BE2C (cell line): Measurements from ENCODE around the gene ARHGEF26.

Experiments used
- DNase-seq: peaks from one replicate; pipeline ENCODE4 v3.0.0-alpha.2; 2020
- H3K27me3 ChIP-seq: fragments of 250-450 bp; sonication (Bioruptor Pico); 2 replicates; pipeline ENCODE4 v1.5.1; 2020; ENCODE audit warnings: mild to moderate bottlenecking
- H3K36me3 ChIP-seq: fragments of 250-450 bp; sonication (Bioruptor Pico); 2 replicates; pipeline ENCODE4 v1.5.1; 2020; ENCODE audit warnings: mild to moderate bottlenecking
- H3K4me1 ChIP-seq: fragments of 250-450 bp; sonication (Bioruptor Pico); 2 replicates; pipeline ENCODE4 v1.5.1; 2020
- H3K4me3 ChIP-seq: 2 replicates; pipeline ENCODE4 v1.5.1; 2011; ENCODE audit warnings: low read depth, low read length
- H3K9me3 ChIP-seq: fragments of 250-450 bp; sonication (Bioruptor Pico); 2 replicates; pipeline ENCODE4 v1.5.1; 2020
- CTCF ChIP-seq: IDR thresholded peaks from 2 replicates; pipeline ENCODE4 v1.5.1; 2012; ENCODE audit warnings: mild to moderate bottlenecking, low read depth, low read length

The ARHGEF26 gene

GRCh38 chr3:154175041-154175440 lies 53.9 kb downstream of the ARHGEF26 start:
- H3K4me1 ChIP-seq = no peaks in the 10 kb centered on the region
- no peaks in the 10 kb centered on the region for H3K36me3 ChIP-seq
- TF ChIP-seq CTCF = no peak
- H3K4me3 ChIP-seq = no peak overlapping the region
- peaks cover 4% of the 10 kb centered on the region; the same call in 1 of the 2 replicates for H3K27me3 ChIP-seq
- no peak for DNase-seq
- no peaks in the 10 kb centered on the region for H3K9me3 ChIP-seq

- no peak for TF ChIP-seq CTCF
- no peaks in the 10 kb centered on the region for H3K9me3 ChIP-seq
- H3K4me3 ChIP-seq = no peak overlapping the region
- no peak for DNase-seq
- H3K36me3 ChIP-seq = no peaks in the 10 kb centered on the region
- H3K27me3 ChIP-seq = peaks cover 4% of the 10 kb centered on the region; the same call in 1 of the 2 replicates
- no peaks in the 10 kb centered on the region for H3K4me1 ChIP-seq
These were observed 54.8 kb downstream of the ARHGEF26 start for GRCh38 chr3:154176036-154176435.

- Histone ChIP-seq H3K27me3 (peaks cover 4% of the 10 kb centered on the region; the same call in 1 of the 2 replicates), H3K4me1 (no peaks in the 10 kb centered on the region), H3K9me3 (no peaks in the 10 kb centered on the region), H3K36me3 (no peaks in the 10 kb centered on the region), H3K4me3 (no peak overlapping the region)
- TF ChIP-seq CTCF = no peak
- no peak for DNase-seq
These were observed 56.2 kb downstream of the ARHGEF26 start for GRCh38 chr3:154177406-154177805.

GRCh38 chr3:154178172-154178571 lies 57.0 kb downstream of the ARHGEF26 start:
- Histone ChIP-seq H3K36me3 (no peaks in the 10 kb centered on the region), H3K9me3 (no peaks in the 10 kb centered on the region), H3K27me3 (peaks cover 4% of the 10 kb centered on the region; the same call in 1 of the 2 replicates), H3K4me1 (no peaks in the 10 kb centered on the region), H3K4me3 (no peak overlapping the region)
- TF ChIP-seq CTCF = no peak
- DNase-seq = no peak

- Histone ChIP-seq H3K4me1 (no peaks in the 10 kb centered on the region), H3K36me3 (no peaks in the 10 kb centered on the region), H3K27me3 (peaks cover 3% of the 10 kb centered on the region; the same call in 1 of the 2 replicates), H3K4me3 (no peak overlapping the region), H3K9me3 (no peaks in the 10 kb centered on the region)
- no peak for TF ChIP-seq CTCF
- DNase-seq = no peak
These were observed 59.9 kb downstream of the ARHGEF26 start for GRCh38 chr3:154180836-154181691.

GRCh38 chr3:154182322-154182922 lies 61.2 kb downstream of the ARHGEF26 start:
- H3K4me1 ChIP-seq = no peaks in the 10 kb centered on the region
- no peak for DNase-seq
- no peaks in the 10 kb centered on the region for H3K36me3 ChIP-seq
- H3K9me3 ChIP-seq = no peaks in the 10 kb centered on the region
- H3K4me3 ChIP-seq = no peak overlapping the region
- H3K27me3 ChIP-seq = no peaks in the 10 kb centered on the region
- TF ChIP-seq CTCF = no peak
